Stomach (tissue), 9 donors: ENCODE results near the gene CRIM1. TPM values are rescaled to one million over a fixed set of nuclear protein-coding genes. Genes with fewer than 3 reads are reported as not detected.

Experiments used
- DNase-seq, 2 donors: peaks; one replicate each; pipeline versions ENCODE4 v3.0.0 to v3.0.0-alpha.2; 2013 to 2019
- H3K27ac ChIP-seq, 5 donors: fragments of 200-600 bp in 4 of 5; sonication (generic) in 4 of 5; one replicate each; pipeline ENCODE4 v1.5.1; 2013 to 2019; ENCODE audit warnings: mild to moderate bottlenecking in 1 of 5, moderate library complexity in 1 of 5
- H3K27me3 ChIP-seq, 3 donors: fragments of 200-600 bp; sonication (generic); one replicate each; pipeline ENCODE4 v1.5.1; 2017 to 2019; ENCODE audit warnings: mixed run types in 1 of 3
- H3K36me3 ChIP-seq, 4 donors: fragments of 200-600 bp; sonication (generic); 1 replicate in 3 of 4; 2 replicates in 1 of 4; pipeline ENCODE4 v1.5.1; 2016 to 2019
- H3K4me1 ChIP-seq, 4 donors: fragments of 200-600 bp; sonication (generic); one replicate each; pipeline ENCODE4 v1.5.1; 2016 to 2019
- H3K4me3 ChIP-seq, 4 donors: fragments of 200-600 bp; sonication (generic) in 3 of 4; one replicate each; pipeline ENCODE4 v1.5.1; 2016 to 2019; ENCODE audit warnings: mild to moderate bottlenecking in 1 of 4
- H3K9me3 ChIP-seq, 4 donors: fragments of 200-600 bp; sonication (generic); one replicate each; pipeline ENCODE4 v1.5.1; 2016 to 2019
- EP300 ChIP-seq: sonication (generic); formaldehyde crosslinking; IDR thresholded peaks from one replicate; pipeline ENCODE4 v1.6.1; 2017; ENCODE audit warnings: antibody characterized with exemption
- POLR2A ChIP-seq, 4 donors: fragments of 450-650 bp; IDR thresholded peaks; one replicate each; pipeline ENCODE4 v1.6.1; 2016; ENCODE audit warnings: antibody characterized with exemption in 4 of 4, control low read depth in 2 of 4, mild to moderate bottlenecking in 1 of 4, moderate library complexity in 1 of 4
- POLR2AphosphoS5 ChIP-seq, 3 donors: sonication (generic); formaldehyde crosslinking; IDR thresholded peaks; one replicate each; pipeline ENCODE4 v1.6.1; 2016; ENCODE audit warnings: antibody characterized with exemption in 3 of 3
- WGBS, 5 donors: extraction: QIAGEN DNeasy Blood & Tissue Kit in 3 of 5; methylation state at CpG; one replicate each; pipeline versions ENCODE4 v1.1.5 to v1.1.7; 2013 to 2018; 5-methylcytosine and 5-hydroxymethylcytosine counted together
- intact Hi-C: fragments of 100-400 bp; cut with DNase I; formaldehyde crosslinking; loops from one replicate; pipeline ENCODE4 v1.15.1; 2023; ENCODE audit warnings: low total_unique reads
- polyA plus RNA-seq, 3 donors: library from polyadenylated mRNA; stranded (reverse); fragments of 200-250 nt; gene quantifications; one replicate each; pipeline ENCODE4 v1.2.3, GENCODE V29; 2013
- total RNA-seq, 5 donors: library from RNA; depleted of rRNA; stranded (reverse); fragments of >200 nt; gene quantifications; one replicate each; pipeline versions ENCODE4 v1.1.0 to v1.2.3, GENCODE V29; 2014 to 2016
- TF ChIP-seq, protein P1 (sequence below), 7 experiments: fragments of 450-650 bp in 4 of 7; fragments of 200-600 bp in 3 of 7; sonication (generic) in 3 of 7; IDR thresholded peaks; one replicate each; pipeline ENCODE4 v1.5.1; 2016 to 2019; ENCODE audit warnings: antibody characterized with exemption in 7 of 7, control low read depth in 2 of 7, mild to moderate bottlenecking in 1 of 7
- donor health status: healthy with polysubstance abuse.
- donor health status: Bipolar disorder and iron deficiency.
- donor health status: healthy.

The CRIM1 gene
- total and polyA plus RNA-seq, 8 donors, result 3.1 to 158 (median 50.7) TPM

DNA sequence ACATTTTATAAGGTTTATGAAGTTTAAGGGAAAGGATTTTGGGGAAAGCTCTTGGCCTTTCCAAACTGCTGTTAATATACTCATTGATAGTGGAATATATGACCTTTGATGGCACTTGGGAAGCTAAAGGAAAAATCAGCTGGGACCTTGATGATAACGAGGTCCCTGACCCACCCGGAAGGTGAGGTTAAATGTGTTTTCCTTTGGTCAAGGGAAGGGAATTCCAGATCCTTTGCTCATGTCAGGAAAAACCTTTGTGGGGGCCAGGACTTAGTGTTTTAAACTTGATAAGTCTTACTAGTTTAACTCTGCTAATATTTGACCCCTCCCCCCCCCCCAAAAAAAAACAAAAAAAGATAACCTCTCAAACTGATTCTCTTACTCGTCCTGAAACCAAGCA lies 50.7 kb downstream of the CRIM1 start:
- DNase-seq, result no peak
- H3K36me3 ChIP-seq, result no peaks in the 10 kb centered on the region
- peak overlapping the region in 2 of 5 donors; percentile 22 to 28 for H3K27ac ChIP-seq
- H3K9me3 ChIP-seq, result no peaks in the 10 kb centered on the region
- TF ChIP-seq EP300 (no peak), POLR2A (IDR thresholded peaks at IDR 0.05) (no peak), POLR2AphosphoS5 (IDR thresholded peaks at IDR 0.05) (no peak)
- TF ChIP-seq, protein P1, sequence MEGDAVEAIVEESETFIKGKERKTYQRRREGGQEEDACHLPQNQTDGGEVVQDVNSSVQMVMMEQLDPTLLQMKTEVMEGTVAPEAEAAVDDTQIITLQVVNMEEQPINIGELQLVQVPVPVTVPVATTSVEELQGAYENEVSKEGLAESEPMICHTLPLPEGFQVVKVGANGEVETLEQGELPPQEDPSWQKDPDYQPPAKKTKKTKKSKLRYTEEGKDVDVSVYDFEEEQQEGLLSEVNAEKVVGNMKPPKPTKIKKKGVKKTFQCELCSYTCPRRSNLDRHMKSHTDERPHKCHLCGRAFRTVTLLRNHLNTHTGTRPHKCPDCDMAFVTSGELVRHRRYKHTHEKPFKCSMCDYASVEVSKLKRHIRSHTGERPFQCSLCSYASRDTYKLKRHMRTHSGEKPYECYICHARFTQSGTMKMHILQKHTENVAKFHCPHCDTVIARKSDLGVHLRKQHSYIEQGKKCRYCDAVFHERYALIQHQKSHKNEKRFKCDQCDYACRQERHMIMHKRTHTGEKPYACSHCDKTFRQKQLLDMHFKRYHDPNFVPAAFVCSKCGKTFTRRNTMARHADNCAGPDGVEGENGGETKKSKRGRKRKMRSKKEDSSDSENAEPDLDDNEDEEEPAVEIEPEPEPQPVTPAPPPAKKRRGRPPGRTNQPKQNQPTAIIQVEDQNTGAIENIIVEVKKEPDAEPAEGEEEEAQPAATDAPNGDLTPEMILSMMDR (IDR thresholded peaks at IDR 0.05), result no peak
- intact Hi-C loops, result no loop called here
- H3K27me3 ChIP-seq, result no peaks in the 10 kb centered on the region
- no peak overlapping the region for H3K4me3 ChIP-seq
- 58 to 85% (median 75%) methylated on average over 3 of the region's 3 CpGs for whole genome bisulfite sequencing, 5 donors
- H3K4me1 ChIP-seq, result peaks cover 9 to 45% (median 31%) of the 10 kb centered on the region in 4 donors

DNA sequence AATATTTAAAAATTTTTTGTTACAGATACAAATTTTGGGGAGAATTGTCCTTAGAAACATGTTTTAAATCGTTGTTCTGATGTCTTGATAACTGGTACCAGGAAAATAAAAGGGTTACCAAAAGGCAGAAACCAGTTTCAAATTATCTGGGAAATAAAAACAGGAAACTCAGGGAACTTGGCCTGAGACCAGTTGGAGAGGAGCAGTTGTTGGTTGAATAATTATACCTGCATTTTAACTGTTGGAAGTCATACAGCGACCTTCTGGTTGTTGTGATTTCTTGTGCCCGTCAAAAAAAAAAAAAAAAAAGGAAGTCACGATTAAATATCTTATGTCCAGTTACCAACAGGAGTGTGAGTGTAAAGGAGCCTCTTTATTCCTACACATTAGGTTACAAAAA lies 51.8 kb downstream of the CRIM1 start:
- Histone ChIP-seq H3K27ac (peak overlapping the region in 2 of 5 donors; percentile 22 to 60), H3K4me3 (no peak overlapping the region), H3K36me3 (no peaks in the 10 kb centered on the region), H3K4me1 (peaks cover 9 to 56% (median 35%) of the 10 kb centered on the region in 4 donors), H3K9me3 (no peaks in the 10 kb centered on the region), H3K27me3 (no peaks in the 10 kb centered on the region)
- TF ChIP-seq POLR2A (IDR thresholded peaks at IDR 0.05), result no peak
- TF ChIP-seq POLR2AphosphoS5 (IDR thresholded peaks at IDR 0.05), result no peak
- no peak for TF ChIP-seq EP300
- TF ChIP-seq, protein P1 (IDR thresholded peaks at IDR 0.05), result no peak
- intact Hi-C loops, result no loop called here
- 27 to 40% (median 36%) methylated on average over 4 of the region's 4 CpGs for WGBS, 5 donors
- DNase-seq, result no peak

- Histone ChIP-seq H3K27me3 (no peaks in the 10 kb centered on the region), H3K36me3 (no peaks in the 10 kb centered on the region), H3K9me3 (no peaks in the 10 kb centered on the region), H3K27ac (peak overlapping the region in 3 of 5 donors; percentile 22 to 60 (median 30)), H3K4me3 (no peak overlapping the region), H3K4me1 (peaks cover 9 to 62% (median 39%) of the 10 kb centered on the region in 4 donors)
- 48 to 69% (median 66%) methylated on average over 9 to 10 of the region's 10 CpGs for WGBS, 5 donors
- intact Hi-C loops, result no loop called here
- peak in 1 of 2 donors; percentile 54 for DNase-seq
- TF ChIP-seq, protein P1 (IDR thresholded peaks at IDR 0.05), result no peak
- TF ChIP-seq POLR2AphosphoS5 (IDR thresholded peaks at IDR 0.05), result no peak
- TF ChIP-seq POLR2A (IDR thresholded peaks at IDR 0.05), result no peak
- no peak for TF ChIP-seq EP300
Observed at GRCh38 chr2:36408198-36408703, 52.7 kb downstream of the CRIM1 start.

GRCh38 chr2:36409335-36409734 lies 53.8 kb downstream of the CRIM1 start:
- intact Hi-C loops, result no loop called here
- Histone ChIP-seq H3K4me3 (no peak overlapping the region), H3K4me1 (peaks cover 18 to 73% (median 46%) of the 10 kb centered on the region in 4 donors), H3K27me3 (no peaks in the 10 kb centered on the region), H3K36me3 (no peaks in the 10 kb centered on the region), H3K9me3 (no peaks in the 10 kb centered on the region), H3K27ac (peak overlapping the region in 2 of 5 donors; percentile 49 to 68)
- 84 to 88% (median 87%) methylated on average over 2 of the region's 2 CpGs for WGBS, 5 donors
- no peak for TF ChIP-seq POLR2AphosphoS5 (IDR thresholded peaks at IDR 0.05)
- TF ChIP-seq EP300, result no peak
- no peak for TF ChIP-seq POLR2A (IDR thresholded peaks at IDR 0.05)
- TF ChIP-seq, protein P1 (IDR thresholded peaks at IDR 0.05), result no peak
- DNase-seq, result no peak
